Left kidney (tissue), 2 donors: ENCODE measurements around the gene WNT5B. TPM values are rescaled to one million over a fixed set of nuclear protein-coding genes. Genes with fewer than 3 reads are reported as not detected.
A peak's percentile ranks its signal among the peaks of the same experiment; 100 is the strongest.
"Not testable (repeated sequence)": the region's sequence is repeated elsewhere in the genome, so short reads cannot be mapped to it uniquely, and the experiment has no call there.

Experiments
- DNase-seq: peaks from one replicate; pipeline ENCODE4 v3.0.0-alpha.2; 2013
- polyA plus RNA-seq: library from polyadenylated mRNA; unstranded; fragments of 120-200 nt; gene quantifications from one replicate; pipeline ENCODE4 v1.2.1, GENCODE V29; 2013; ENCODE audit not compliant: insufficient read length

The WNT5B gene
- polyA plus RNA-seq, 1 donor = 5.5 TPM

GRCh38 chr12:1598757-1599156 lies 30.3 kb upstream of the WNT5B start:
- DNase-seq = no peak

- DNase-seq = not testable (repeated sequence)
Observed at GRCh38 chr12:1602706-1603105, 26.3 kb upstream of the WNT5B start.

GRCh38 chr12:1603269-1603993 lies 25.6 kb upstream of the WNT5B start:
- DNase-seq = no peak

- DNase-seq = no peak
Observed at GRCh38 chr12:1604464-1604863, 24.6 kb upstream of the WNT5B start.

GRCh38 chr12:1605129-1606020 lies 23.7 kb upstream of the WNT5B start:
- peak; percentile 86 for DNase-seq

- DNase-seq = no peak
Observed at GRCh38 chr12:1606021-1606622, 22.9 kb upstream of the WNT5B start.

- DNase-seq = no peak
Observed at GRCh38 chr12:1607940-1608712, 20.9 kb upstream of the WNT5B start.

GRCh38 chr12:1608713-1609119 lies 20.3 kb upstream of the WNT5B start:
- no peak for DNase-seq

GRCh38 chr12:1610072-1610643 lies 18.9 kb upstream of the WNT5B start:
- DNase-seq = no peak

- no peak for DNase-seq
Observed at GRCh38 chr12:1611803-1612572, 17.0 kb upstream of the WNT5B start.

- DNase-seq = no peak
Observed at GRCh38 chr12:1613860-1614259, 15.2 kb upstream of the WNT5B start.

- no peak for DNase-seq
Observed at GRCh38 chr12:1614360-1614759, 14.7 kb upstream of the WNT5B start.

- no peak for DNase-seq
Observed at GRCh38 chr12:1616233-1617066, 12.6 kb upstream of the WNT5B start.

GRCh38 chr12:1618489-1618888 lies 10.5 kb upstream of the WNT5B start:
- DNase-seq = no peak

GRCh38 chr12:1619159-1619558 lies 9.9 kb upstream of the WNT5B start:
- DNase-seq = no peak

GRCh38 chr12:1619587-1619986 lies 9.4 kb upstream of the WNT5B start:
- no peak for DNase-seq

GRCh38 chr12:1620092-1620491 lies 8.9 kb upstream of the WNT5B start:
- DNase-seq = no peak

GRCh38 chr12:1622406-1622805 lies 6.6 kb upstream of the WNT5B start:
- no peak for DNase-seq

- peak; percentile 39 for DNase-seq
Observed at GRCh38 chr12:1629338-1630132, 504 bp downstream of the WNT5B start.
